Endometrium (tissue), 2 donors: ENCODE data around the gene CASD1.

ENCODE experiments used
- FAIRE-seq: peaks from 2 replicates; lab custom pipeline; 2012; peaks lifted over from hg19 to GRCh38; lab: Jason Lieb, UNC
- donor health status: control.
- donor health status: control.

CASD1 gene

DNA sequence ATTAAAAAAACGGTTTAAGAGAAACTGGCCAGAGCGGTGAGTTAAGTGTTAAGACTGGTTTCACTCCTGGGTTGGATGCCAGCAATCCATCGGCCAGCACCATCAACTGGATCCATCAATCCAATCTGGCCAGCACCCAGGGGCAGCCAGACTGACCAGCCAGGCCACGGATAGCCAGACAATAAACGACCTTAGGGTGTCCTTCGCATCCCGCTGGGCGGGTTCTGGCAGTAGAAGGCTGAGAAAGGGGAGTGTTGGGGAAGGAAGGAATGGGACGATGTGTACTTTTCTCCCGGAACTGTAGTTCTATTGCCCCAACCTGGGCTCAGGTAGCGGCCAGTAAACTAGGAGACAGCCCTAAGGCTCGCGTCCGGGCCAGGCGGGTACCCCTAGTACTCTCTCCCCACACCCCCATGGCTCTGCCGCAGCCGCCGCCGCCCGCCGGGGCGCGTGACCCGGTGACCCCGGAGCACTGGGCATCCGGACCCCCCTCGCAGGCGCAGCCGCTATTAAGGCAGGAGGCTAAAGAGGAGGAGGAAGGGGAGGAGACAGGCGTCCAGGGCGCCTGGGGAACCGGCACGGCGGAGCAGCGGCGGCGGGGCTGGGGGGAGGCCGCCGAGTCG, at the start of gene CASD1:
TSS of gene CASD1 (plus strand) at position 546 of the 623 bp plus-strand sequence. CDS start 276 bp downstream, outside the sequence.
- no peak for FAIRE-seq

- no peak for FAIRE-seq
Measured at GRCh38 chr7:94466516-94466915, 43.1 kb upstream of the CASD1 start.

DNA sequence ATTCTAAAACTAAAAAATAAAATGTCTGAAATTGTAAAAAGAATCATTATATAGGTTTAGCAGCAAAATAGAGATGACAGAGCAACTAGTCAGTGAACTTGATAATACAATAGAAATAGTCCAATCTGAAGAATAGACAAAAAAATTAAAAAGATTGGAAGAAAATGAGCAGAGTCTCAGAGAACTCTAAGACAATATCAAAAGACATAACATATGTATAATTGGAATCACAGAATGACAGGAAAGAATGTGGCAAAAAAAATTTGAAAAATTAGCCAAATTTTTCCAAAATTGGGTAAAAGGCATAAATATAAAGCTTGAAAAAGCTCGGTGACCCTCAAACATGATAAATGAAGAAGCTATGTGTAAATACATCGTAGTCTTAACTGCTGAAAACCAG, 38.0 kb upstream of the CASD1 start:
- no peak for FAIRE-seq

DNA sequence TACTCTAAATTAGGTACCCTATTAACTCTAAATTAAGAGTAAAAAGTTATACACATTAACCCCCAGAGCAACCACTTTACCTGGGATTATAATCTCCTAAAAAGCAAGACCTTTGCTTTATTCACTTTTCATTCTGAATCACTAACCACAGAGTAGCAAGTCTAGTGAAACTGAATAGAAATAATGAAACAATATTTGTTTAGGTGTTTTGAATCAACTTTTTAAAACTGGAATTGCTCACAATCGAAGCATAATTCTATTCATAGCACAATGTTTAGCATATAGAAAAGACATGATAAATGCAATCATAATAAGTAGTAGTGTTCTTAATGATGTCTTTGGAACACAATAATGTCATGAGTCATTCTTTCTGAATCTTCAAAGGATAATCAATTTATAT, 37.0 kb upstream of the CASD1 start:
- FAIRE-seq = no peak

- FAIRE-seq = no peak
Measured at GRCh38 chr7:94476251-94476840, 33.3 kb upstream of the CASD1 start.

GRCh38 chr7:94477878-94478277, 31.7 kb upstream of the CASD1 start:
- no peak for FAIRE-seq

DNA sequence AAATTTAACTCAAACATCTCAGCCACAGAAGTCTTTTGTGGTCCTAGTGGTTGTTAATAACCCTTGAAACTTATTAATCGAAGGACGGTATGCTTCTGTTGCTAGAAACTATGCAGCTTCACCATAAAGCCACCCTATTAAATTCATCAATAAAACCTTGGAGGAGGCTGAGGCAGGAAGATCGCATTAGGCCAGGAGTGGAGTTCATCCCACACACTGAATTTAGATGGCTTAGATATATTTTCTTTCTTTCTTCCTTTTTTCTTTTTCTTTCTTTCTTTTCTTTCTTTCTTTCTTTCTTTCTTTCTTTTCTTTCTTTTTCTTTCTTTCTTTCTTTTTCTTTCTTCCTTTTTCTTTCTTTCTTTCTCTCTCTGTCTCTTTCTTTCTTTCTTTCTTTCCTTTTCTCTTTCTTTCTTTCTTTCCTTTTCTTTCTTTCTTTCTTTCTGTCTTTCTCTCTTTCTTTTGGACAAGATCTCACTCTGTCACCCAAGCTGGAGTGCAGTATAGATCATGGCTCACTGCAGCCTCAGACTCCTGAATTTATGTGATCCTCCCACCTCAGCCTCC, 30.9 kb upstream of the CASD1 start:
- FAIRE-seq = no peak

DNA sequence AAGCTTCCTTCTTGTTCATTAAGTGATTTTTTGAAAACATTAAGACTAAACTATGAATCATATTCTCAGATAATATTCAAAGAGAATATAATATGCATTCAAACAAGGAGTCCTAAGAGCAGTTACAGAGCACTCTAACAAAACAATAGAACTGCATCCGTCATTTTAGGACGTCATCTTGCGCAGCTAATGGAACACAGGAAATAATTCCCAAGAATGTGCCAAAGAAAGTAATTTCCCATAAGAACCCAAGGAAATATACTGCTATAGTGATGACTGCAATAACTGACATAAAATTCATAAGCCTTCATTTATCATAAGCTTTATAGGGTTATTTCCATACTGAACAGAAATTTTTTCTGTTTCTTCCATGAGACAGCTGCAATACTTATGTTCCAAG, 28.3 kb upstream of the CASD1 start:
- no peak for FAIRE-seq

GRCh38 chr7:94482796-94483195, 26.8 kb upstream of the CASD1 start:
- FAIRE-seq = no peak

DNA sequence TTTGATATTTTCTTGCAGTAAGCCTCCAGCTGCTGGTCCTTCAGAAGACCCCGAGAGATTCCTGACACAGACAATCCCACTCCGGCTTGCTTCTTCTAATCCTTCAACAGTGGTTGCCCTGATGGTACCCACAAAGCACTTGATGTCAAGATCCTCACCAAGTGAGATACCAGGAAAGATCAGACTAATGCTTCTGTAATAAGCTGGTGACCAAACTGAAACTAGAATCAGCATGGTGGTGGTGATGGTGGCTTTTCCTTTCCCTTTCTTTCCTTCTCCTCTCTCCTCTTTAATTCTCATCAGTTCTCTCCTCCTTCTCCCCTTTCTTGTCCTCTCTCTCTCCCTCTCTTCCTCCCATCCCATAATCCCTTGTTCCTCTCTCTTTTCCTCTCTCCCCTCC, 25.8 kb upstream of the CASD1 start:
- no peak for FAIRE-seq

DNA sequence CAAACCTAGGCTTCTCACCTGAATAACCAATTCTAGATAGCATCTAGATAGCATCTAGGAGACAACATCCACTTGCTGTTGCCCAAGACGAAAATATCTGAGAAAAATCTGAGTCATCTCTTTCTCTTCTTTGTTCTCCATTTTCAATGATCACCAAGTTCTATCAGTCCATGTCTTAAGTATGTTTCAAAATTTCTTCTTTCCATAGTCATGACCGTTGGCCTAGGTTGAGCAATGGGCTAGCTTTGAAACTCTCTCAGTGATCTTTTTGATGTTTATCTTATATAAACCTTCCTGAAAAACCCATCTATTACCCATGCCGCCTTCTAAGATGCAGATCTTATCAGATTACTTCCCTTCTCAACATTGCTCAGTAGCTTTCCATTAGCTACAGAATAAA, 23.4 kb upstream of the CASD1 start:
- FAIRE-seq = no peak

- no peak for FAIRE-seq
Measured at GRCh38 chr7:94491410-94491809, 18.2 kb upstream of the CASD1 start.

GRCh38 chr7:94492601-94493000, 17.0 kb upstream of the CASD1 start:
- no peak for FAIRE-seq

DNA sequence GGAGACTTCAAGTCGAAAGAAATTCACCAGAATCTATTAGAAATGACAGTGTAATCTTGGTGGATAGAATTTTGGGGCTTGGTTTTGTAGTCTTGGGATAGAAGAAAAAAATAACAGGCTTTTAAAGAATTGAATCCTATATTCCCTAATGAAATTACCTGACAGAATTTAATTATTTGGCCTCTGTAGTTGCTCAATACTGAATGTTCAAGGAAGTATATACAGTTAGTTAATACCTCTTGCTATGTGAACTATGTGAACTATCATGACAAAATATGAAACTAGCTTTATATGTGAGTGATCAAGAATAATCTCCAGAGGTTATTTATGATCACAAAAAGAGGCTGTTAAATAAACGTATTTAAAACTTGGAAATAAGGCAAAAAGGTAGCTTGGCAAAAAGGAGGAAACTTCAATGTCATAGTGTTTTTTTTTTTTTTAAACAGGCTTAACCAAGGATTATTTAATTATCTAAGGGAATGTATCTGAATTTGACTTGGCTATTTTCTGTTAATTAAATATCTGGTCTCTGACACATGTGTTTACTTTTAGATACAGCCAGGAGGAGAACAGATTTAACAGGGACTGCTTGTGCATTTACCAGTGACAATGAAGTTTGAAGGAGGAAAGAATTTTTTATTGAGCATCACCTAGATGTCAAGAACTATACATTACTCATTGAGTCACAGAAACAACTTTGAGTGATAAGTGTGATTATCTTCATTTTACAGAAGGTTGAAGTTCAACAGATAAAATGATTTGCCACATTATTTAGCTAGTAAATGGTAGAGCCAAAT, 11.5 kb upstream of the CASD1 start:
- FAIRE-seq = no peak

- no peak for FAIRE-seq
Measured at GRCh38 chr7:94498918-94499317, 10.7 kb upstream of the CASD1 start.

GRCh38 chr7:94507462-94507861, 2.1 kb upstream of the CASD1 start:
- no peak for FAIRE-seq

- no peak for FAIRE-seq
Measured at GRCh38 chr7:94507962-94508361, 1.6 kb upstream of the CASD1 start.

DNA sequence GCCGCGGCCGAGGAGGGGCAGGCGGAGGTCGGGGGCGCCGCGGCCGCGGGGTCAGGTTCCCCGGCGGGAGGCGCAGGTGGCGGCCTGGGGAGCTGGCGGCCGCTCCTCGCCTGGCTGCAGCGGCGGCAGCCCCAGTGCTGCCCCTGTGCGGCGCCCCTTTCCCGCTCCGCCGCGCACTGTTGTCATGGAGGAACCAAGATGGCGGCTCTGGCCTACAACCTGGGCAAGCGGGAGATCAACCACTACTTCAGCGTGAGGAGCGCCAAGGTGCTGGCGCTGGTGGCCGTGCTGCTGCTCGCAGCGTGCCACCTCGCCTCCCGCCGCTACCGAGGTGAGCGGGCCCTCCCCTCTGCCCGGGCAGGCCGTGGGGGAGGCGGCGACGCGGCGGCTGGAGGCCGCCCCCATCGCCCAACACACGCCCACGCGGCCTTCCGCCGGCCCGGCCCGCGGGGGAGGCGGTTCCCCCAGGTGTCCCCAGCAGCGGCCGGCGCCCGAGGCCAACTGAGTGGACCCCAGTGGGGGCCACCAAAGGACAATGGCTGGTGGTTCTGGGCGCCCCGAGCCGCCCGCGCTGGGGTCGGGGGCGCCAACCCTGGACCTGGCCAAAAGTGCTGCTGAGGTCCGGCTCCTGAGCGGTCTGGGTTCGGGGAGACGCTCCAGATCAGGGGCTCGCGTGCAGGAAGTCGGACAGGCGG, 425 bp downstream of the CASD1 start:
- FAIRE-seq = no peak

DNA sequence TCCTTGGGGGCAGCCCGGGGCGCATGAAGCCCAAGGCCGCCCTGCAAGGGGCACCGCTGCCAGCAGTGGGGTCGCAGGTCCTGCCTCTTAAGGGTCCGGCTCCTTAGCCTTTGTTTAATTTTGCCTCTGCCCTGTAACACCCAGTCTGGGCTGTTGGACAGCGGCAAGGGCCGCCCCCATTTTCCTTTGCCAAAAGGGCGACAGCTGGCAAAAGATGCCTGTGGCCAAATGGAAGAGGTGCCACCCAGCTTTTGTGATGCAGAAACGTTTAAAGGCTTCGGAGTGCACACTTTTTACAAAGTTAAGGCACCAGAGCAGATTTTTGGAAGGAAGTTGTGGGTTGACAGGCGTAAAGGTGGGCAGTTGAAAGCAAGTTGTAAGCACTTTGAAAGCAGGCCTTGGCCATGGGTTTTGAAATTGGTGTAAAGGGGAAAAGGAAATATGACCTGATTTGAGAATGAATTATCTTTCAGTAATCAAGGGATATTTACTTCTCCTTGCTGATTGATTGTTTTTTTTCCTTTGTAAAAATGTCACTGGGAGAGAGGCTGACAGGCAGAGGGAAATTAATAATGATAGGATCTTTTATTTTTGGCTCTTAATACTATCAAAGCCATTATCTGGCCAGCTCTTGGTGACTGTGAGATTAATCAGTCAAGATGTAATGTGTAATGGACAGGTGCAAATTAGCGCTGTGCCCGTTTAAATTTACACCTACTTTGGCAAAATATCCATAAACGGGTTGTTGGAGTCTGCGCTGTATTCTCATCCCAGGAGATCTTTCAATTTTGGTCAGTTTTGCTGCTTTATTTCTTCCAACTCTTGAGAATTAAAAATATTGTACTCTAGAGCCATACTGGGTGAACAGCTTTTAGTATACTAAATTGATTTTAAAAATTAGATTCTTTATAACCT, 1.2 kb downstream of the CASD1 start:
- FAIRE-seq = no peak

DNA sequence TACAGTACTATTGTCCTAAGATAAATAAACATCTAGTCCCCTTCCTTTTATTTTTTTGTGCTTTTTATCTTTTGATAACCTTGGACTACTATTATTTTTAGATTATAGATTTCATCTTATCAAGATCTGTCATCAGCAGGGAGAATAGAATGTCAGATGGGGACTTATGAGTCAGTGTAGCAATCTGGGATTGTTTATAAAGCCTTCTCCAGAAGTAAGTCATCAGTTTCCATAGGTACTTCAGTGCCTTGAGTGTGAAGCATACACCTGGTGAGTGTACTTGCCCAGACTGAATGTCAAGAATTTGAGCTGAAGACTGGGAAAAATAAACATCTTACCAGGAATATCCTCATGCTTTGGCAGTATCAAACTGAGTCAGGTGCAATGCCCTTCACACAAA, 2.1 kb downstream of the CASD1 start:
- FAIRE-seq = no peak
